PFSK-1 (cell line): ENCODE data around the gene RACK1.

Experiments used
- POLR2AphosphoS5 ChIP-seq: IDR thresholded peaks from 2 replicates; pipeline ENCODE4 v1.6.1; 2012; ENCODE audit warnings: low read depth, mild to moderate bottlenecking, control low read depth, low read length, moderate library complexity
- TAF1 ChIP-seq: IDR thresholded peaks from 2 replicates; pipeline ENCODE4 v1.6.1; 2012; ENCODE audit warnings: low read length, control low read depth, borderline replicate concordance; ENCODE audit not compliant: insufficient read depth
- TF ChIP-seq, protein P1 (sequence below), 2 experiments: IDR thresholded peaks; 2 replicates each; pipeline versions ENCODE4 v1.6.1 to v1.8.0; 2011 to 2012; ENCODE audit warnings: low read depth in 2 of 2, low read length in 2 of 2, control low read depth in 1 of 2, inconsistent platforms in 1 of 2, mild to moderate bottlenecking in 1 of 2, moderate library complexity in 1 of 2; ENCODE audit not compliant: insufficient read depth in 1 of 2

DNA sequence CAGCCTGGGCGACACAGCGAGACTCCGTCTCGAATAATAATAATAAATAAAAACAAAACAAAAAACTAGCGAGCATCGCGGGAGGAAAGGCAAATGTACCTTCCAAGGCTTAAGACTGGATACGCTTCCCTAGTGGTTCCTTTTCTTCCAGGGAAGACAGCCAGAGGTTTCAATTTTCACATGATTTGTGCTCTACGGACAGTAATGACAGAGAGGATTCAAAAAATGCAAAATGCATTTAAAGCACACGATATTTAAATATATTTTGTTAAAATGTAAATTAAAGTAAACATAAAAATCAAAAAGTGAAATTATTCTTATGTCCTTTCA lies 24.9 kb downstream of the RACK1 start:
- no peak for TF ChIP-seq TAF1
- TF ChIP-seq POLR2AphosphoS5, result no peak
- TF ChIP-seq, protein P1, sequence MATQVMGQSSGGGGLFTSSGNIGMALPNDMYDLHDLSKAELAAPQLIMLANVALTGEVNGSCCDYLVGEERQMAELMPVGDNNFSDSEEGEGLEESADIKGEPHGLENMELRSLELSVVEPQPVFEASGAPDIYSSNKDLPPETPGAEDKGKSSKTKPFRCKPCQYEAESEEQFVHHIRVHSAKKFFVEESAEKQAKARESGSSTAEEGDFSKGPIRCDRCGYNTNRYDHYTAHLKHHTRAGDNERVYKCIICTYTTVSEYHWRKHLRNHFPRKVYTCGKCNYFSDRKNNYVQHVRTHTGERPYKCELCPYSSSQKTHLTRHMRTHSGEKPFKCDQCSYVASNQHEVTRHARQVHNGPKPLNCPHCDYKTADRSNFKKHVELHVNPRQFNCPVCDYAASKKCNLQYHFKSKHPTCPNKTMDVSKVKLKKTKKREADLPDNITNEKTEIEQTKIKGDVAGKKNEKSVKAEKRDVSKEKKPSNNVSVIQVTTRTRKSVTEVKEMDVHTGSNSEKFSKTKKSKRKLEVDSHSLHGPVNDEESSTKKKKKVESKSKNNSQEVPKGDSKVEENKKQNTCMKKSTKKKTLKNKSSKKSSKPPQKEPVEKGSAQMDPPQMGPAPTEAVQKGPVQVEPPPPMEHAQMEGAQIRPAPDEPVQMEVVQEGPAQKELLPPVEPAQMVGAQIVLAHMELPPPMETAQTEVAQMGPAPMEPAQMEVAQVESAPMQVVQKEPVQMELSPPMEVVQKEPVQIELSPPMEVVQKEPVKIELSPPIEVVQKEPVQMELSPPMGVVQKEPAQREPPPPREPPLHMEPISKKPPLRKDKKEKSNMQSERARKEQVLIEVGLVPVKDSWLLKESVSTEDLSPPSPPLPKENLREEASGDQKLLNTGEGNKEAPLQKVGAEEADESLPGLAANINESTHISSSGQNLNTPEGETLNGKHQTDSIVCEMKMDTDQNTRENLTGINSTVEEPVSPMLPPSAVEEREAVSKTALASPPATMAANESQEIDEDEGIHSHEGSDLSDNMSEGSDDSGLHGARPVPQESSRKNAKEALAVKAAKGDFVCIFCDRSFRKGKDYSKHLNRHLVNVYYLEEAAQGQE (IDR thresholded peaks at IDR 0.05; ENCODE audit: insufficient read depth in 1 of 2, low read depth in 2 of 2, low read length in 2 of 2), result no peak
